GM20000 (cell line): ENCODE results near the gene RBBP8NL.

Source experiments
- DNase-seq: peaks from one replicate; pipeline ENCODE4 v3.0.0; 2012; ENCODE audit warnings: low spot score
- CTCF ChIP-seq: IDR thresholded peaks from 2 replicates; pipeline ENCODE4 v1.5.1; 2012; ENCODE audit warnings: mild to moderate bottlenecking, control low read depth; ENCODE audit errors: extremely low read depth, missing control alignments

Gene RBBP8NL

GRCh38 chr20:62437927-62438326 lies 10.6 kb upstream of the RBBP8NL start:
- DNase-seq, result no peak
- no peak for TF ChIP-seq CTCF

- no peak for TF ChIP-seq CTCF
- no peak for DNase-seq
These were observed 10.2 kb upstream of the RBBP8NL start for GRCh38 chr20:62437496-62437895.

- no peak for DNase-seq
- no peak for TF ChIP-seq CTCF
These were observed 9.4 kb upstream of the RBBP8NL start for GRCh38 chr20:62436692-62437091.

GRCh38 chr20:62433658-62434497 lies 6.5 kb upstream of the RBBP8NL start:
- TF ChIP-seq CTCF, result no peak
- no peak for DNase-seq

- TF ChIP-seq CTCF, result no peak
- DNase-seq, result no peak
These were observed 3.6 kb upstream of the RBBP8NL start for GRCh38 chr20:62430866-62431447.

GRCh38 chr20:62430311-62430853 lies 3.0 kb upstream of the RBBP8NL start:
- no peak for DNase-seq
- TF ChIP-seq CTCF, result no peak

- no peak for DNase-seq
- TF ChIP-seq CTCF, result no peak
These were observed 2.3 kb upstream of the RBBP8NL start for GRCh38 chr20:62429455-62430310.
